PC-3 (cell line): Measurements from ENCODE around the gene TCERG1L.
"Not testable (repeated sequence)": the region's sequence is repeated elsewhere in the genome, so short reads cannot be mapped to it uniquely, and the experiment has no call there.

ENCODE experiments used
- EZH2 ChIP-seq: fragments of 300-600 bp; sonication (generic); IDR thresholded peaks from one replicate; pipeline ENCODE4 v1.6.1; 2017; ENCODE audit warnings: antibody characterized with exemption, mild to moderate bottlenecking, low read length; ENCODE audit not compliant: unreplicated experiment
- EZH2phosphoT487 ChIP-seq: fragments of 300-600 bp; sonication (generic); IDR thresholded peaks from 2 replicates; pipeline ENCODE4 v1.6.1; 2018; ENCODE audit warnings: mild to moderate bottlenecking, antibody characterized with exemption, low read length, borderline replicate concordance
- TF ChIP-seq, protein P1 (sequence below): fragments of 300-600 bp; sonication (generic); conservative IDR thresholded peaks from 2 replicates; pipeline ENCODE4 v1.5.1; 2017; ENCODE audit warnings: antibody characterized with exemption, low read depth, mild to moderate bottlenecking, low read length

DNA sequence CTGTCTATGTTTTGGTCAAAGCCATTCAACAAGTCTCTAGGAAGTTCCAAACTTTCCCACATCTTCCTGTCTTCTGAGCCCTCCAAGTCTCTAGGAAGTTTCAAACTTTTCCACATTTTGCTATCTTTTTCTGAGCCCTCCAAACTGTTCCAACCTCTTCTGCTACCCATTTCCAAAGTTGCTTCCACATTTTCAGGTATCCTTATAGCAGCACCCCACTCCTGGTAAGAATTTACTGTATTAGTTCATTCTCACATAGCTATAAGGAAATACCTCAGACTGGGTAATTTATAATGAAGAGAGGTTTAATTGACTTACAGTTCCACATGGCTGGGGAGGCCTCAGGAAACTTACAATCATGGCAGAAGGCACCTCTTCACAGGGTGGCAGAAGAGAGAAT is 159.1 kb downstream of the TCERG1L start:
- TF ChIP-seq, protein P1, sequence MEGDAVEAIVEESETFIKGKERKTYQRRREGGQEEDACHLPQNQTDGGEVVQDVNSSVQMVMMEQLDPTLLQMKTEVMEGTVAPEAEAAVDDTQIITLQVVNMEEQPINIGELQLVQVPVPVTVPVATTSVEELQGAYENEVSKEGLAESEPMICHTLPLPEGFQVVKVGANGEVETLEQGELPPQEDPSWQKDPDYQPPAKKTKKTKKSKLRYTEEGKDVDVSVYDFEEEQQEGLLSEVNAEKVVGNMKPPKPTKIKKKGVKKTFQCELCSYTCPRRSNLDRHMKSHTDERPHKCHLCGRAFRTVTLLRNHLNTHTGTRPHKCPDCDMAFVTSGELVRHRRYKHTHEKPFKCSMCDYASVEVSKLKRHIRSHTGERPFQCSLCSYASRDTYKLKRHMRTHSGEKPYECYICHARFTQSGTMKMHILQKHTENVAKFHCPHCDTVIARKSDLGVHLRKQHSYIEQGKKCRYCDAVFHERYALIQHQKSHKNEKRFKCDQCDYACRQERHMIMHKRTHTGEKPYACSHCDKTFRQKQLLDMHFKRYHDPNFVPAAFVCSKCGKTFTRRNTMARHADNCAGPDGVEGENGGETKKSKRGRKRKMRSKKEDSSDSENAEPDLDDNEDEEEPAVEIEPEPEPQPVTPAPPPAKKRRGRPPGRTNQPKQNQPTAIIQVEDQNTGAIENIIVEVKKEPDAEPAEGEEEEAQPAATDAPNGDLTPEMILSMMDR, result not testable (repeated sequence)
- TF ChIP-seq EZH2phosphoT487, EZH2: not testable (repeated sequence)
